DND-41 (cell line): Measurements from ENCODE around the gene RBKS.

ENCODE experiments used
- ATAC-seq: fragments of 200-7000 bp; cut with Tn5 transposase; 3 replicates; pipeline ENCODE4 v1.9.1; 2021; ENCODE audit warnings: low read depth; ENCODE audit not compliant: insufficient read depth
- DNase-seq: peaks from one replicate; pipeline ENCODE4 v3.0.0-alpha.2; 2020
- H2AFZ ChIP-seq: 2 replicates; pipeline ENCODE4 v1.6.0; 2012; ENCODE audit warnings: low read depth, low read length
- H3K27ac ChIP-seq: 2 replicates; pipeline ENCODE4 v1.5.1; 2012; ENCODE audit warnings: low read length, inconsistent platforms
- H3K27me3 ChIP-seq: fragments of 200-600 bp; sonication (generic); 2 replicates; pipeline ENCODE4 v1.6.0; 2012; ENCODE audit warnings: low read length, mild to moderate bottlenecking, inconsistent platforms; ENCODE audit not compliant: insufficient read depth, poor library complexity
- H3K36me3 ChIP-seq: 2 replicates; pipeline ENCODE4 v1.5.1; 2012; ENCODE audit warnings: low read length, inconsistent platforms; ENCODE audit not compliant: insufficient read depth
- H3K4me1 ChIP-seq: 2 replicates; pipeline ENCODE4 v1.5.1; 2012; ENCODE audit warnings: mild to moderate bottlenecking, low read length; ENCODE audit not compliant: insufficient read depth
- H3K4me2 ChIP-seq: 2 replicates; pipeline ENCODE4 v1.6.0; 2012; ENCODE audit warnings: mild to moderate bottlenecking, moderate library complexity, low read length, inconsistent platforms; ENCODE audit not compliant: insufficient read depth
- H3K4me3 ChIP-seq, 2 experiments: fragments of 200-600 bp in 1 of 2; shearing (Covaris generic) in 1 of 2; 2 replicates each; pipeline ENCODE4 v1.5.1; 2012 to 2016; ENCODE audit warnings: inconsistent platforms in 2 of 2, low read length in 2 of 2, mild to moderate bottlenecking in 2 of 2, low read depth in 1 of 2, moderate library complexity in 1 of 2
- H3K79me2 ChIP-seq: 2 replicates; pipeline ENCODE4 v1.6.0; 2012; ENCODE audit warnings: low read length, inconsistent platforms; ENCODE audit not compliant: insufficient read depth
- H3K9ac ChIP-seq: 2 replicates; pipeline ENCODE4 v1.6.0; 2012; ENCODE audit warnings: low read depth, mild to moderate bottlenecking, inconsistent platforms, low read length, moderate library complexity
- H3K9me3 ChIP-seq: 2 replicates; pipeline ENCODE4 v1.5.1; 2012; ENCODE audit warnings: low read length, moderate library complexity, mild to moderate bottlenecking, inconsistent platforms; ENCODE audit not compliant: insufficient read depth, severe bottlenecking
- H4K20me1 ChIP-seq: 2 replicates; pipeline ENCODE4 v1.6.0; 2012; ENCODE audit warnings: low read length; ENCODE audit not compliant: insufficient read depth
- EZH2 ChIP-seq: IDR thresholded peaks from 3 replicates; pipeline ENCODE4 v1.6.1; 2012; ENCODE audit warnings: borderline replicate concordance, low read depth, mild to moderate bottlenecking, moderate library complexity, low read length, inconsistent platforms; ENCODE audit not compliant: severe bottlenecking
- TF ChIP-seq, protein P1 (sequence below): IDR thresholded peaks from 2 replicates; pipeline ENCODE4 v1.5.1; 2012; ENCODE audit warnings: borderline replicate concordance, low read length, moderate library complexity, mild to moderate bottlenecking; ENCODE audit not compliant: poor library complexity, severe bottlenecking; ENCODE audit errors: extremely low read depth

RBKS gene

GRCh38 chr2:27856956-27857355 is 33.2 kb downstream of the RBKS start:
- Histone ChIP-seq H3K27me3 (no peaks in the 10 kb centered on the region), H3K79me2 (no peaks in the 10 kb centered on the region), H3K9me3 (peaks cover 5% of the 10 kb centered on the region), H4K20me1 (no peaks in the 10 kb centered on the region), H3K4me2 (no peak overlapping the region), H3K9ac (no peak overlapping the region), H3K4me3 (no peak overlapping the region), H3K4me1 (no peaks in the 10 kb centered on the region), H3K27ac (no peak overlapping the region), H3K36me3 (no peaks in the 10 kb centered on the region), H2AFZ (no peak overlapping the region)
- no peak for TF ChIP-seq EZH2
- TF ChIP-seq, protein P1, sequence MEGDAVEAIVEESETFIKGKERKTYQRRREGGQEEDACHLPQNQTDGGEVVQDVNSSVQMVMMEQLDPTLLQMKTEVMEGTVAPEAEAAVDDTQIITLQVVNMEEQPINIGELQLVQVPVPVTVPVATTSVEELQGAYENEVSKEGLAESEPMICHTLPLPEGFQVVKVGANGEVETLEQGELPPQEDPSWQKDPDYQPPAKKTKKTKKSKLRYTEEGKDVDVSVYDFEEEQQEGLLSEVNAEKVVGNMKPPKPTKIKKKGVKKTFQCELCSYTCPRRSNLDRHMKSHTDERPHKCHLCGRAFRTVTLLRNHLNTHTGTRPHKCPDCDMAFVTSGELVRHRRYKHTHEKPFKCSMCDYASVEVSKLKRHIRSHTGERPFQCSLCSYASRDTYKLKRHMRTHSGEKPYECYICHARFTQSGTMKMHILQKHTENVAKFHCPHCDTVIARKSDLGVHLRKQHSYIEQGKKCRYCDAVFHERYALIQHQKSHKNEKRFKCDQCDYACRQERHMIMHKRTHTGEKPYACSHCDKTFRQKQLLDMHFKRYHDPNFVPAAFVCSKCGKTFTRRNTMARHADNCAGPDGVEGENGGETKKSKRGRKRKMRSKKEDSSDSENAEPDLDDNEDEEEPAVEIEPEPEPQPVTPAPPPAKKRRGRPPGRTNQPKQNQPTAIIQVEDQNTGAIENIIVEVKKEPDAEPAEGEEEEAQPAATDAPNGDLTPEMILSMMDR: no peak
- ATAC-seq (no peak), DNase-seq (no peak)

DNA sequence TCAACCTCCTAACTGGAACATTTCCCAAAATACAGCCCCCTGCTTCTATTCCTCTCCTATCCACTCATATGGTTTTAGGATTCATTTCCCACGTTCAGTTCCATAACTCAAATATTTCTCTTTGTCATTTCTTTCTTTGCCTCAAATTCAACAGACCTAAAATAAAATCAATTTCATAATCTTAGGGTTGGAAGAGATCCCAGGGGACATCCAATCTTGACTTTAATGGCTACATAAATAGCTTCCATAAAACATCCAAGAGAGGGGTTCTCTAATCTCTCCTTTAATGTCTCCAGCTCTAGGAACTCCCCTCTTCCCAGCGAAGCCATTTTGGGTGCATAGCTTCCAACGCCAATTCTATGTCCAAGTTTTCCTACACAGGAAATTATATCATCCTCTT is 33.8 kb downstream of the RBKS start:
- Histone ChIP-seq H3K9me3 (peaks cover 5% of the 10 kb centered on the region), H2AFZ (no peak overlapping the region), H3K27ac (no peak overlapping the region), H3K4me2 (no peak overlapping the region), H3K4me3 (no peak overlapping the region), H3K4me1 (no peaks in the 10 kb centered on the region), H3K27me3 (no peaks in the 10 kb centered on the region), H3K9ac (no peak overlapping the region), H3K79me2 (no peaks in the 10 kb centered on the region), H4K20me1 (no peaks in the 10 kb centered on the region), H3K36me3 (no peaks in the 10 kb centered on the region)
- no peak for TF ChIP-seq EZH2
- TF ChIP-seq, protein P1: no peak
- ATAC-seq (no peak), DNase-seq (no peak)

- Histone ChIP-seq H4K20me1 (no peaks in the 10 kb centered on the region), H3K4me3 (no peak overlapping the region), H3K9ac (no peak overlapping the region), H3K27me3 (no peaks in the 10 kb centered on the region), H3K4me2 (no peak overlapping the region), H3K27ac (no peak overlapping the region), H3K36me3 (no peaks in the 10 kb centered on the region), H3K79me2 (no peaks in the 10 kb centered on the region), H2AFZ (no peak overlapping the region), H3K9me3 (peaks cover 5% of the 10 kb centered on the region), H3K4me1 (no peaks in the 10 kb centered on the region)
- DNase-seq (no peak), ATAC-seq (no peak)
- no peak for TF ChIP-seq EZH2
- TF ChIP-seq, protein P1: no peak
Observed at GRCh38 chr2:27855476-27855875, 34.7 kb downstream of the RBKS start.

GRCh38 chr2:27854229-27854862 is 35.8 kb downstream of the RBKS start:
- Histone ChIP-seq H3K27me3 (no peaks in the 10 kb centered on the region), H3K4me3 (no peak overlapping the region), H3K4me2 (no peak overlapping the region), H3K36me3 (no peaks in the 10 kb centered on the region), H3K9ac (no peak overlapping the region), H4K20me1 (no peaks in the 10 kb centered on the region), H3K9me3 (peaks cover 5% of the 10 kb centered on the region), H3K27ac (no peak overlapping the region), H2AFZ (no peak overlapping the region), H3K4me1 (no peaks in the 10 kb centered on the region), H3K79me2 (no peaks in the 10 kb centered on the region)
- TF ChIP-seq, protein P1: no peak
- no peak for TF ChIP-seq EZH2
- DNase-seq: no peak
- no peak for ATAC-seq
